ENCODE results near the gene CREB5.

GRCh38 chr7:28414453-28414852 is 2.1 kb downstream of the CREB5 start:
- TF ChIP-seq POLR2AphosphoS5 (IDR thresholded peaks at IDR 0.05) (no peak), EZH2 (IDR thresholded peaks at IDR 0.05; ENCODE audit: borderline replicate concordance, insufficient read depth, low read length, poor library complexity, severe bottlenecking) (no peak)
- TF ChIP-seq, protein P1, sequence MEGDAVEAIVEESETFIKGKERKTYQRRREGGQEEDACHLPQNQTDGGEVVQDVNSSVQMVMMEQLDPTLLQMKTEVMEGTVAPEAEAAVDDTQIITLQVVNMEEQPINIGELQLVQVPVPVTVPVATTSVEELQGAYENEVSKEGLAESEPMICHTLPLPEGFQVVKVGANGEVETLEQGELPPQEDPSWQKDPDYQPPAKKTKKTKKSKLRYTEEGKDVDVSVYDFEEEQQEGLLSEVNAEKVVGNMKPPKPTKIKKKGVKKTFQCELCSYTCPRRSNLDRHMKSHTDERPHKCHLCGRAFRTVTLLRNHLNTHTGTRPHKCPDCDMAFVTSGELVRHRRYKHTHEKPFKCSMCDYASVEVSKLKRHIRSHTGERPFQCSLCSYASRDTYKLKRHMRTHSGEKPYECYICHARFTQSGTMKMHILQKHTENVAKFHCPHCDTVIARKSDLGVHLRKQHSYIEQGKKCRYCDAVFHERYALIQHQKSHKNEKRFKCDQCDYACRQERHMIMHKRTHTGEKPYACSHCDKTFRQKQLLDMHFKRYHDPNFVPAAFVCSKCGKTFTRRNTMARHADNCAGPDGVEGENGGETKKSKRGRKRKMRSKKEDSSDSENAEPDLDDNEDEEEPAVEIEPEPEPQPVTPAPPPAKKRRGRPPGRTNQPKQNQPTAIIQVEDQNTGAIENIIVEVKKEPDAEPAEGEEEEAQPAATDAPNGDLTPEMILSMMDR (IDR thresholded peaks at IDR 0.05; ENCODE audit: poor library complexity, severe bottlenecking) = no peak
